Nephron progenitor cell (in vitro differentiated cells): Measurements from ENCODE around the gene TMEM225.

ENCODE experiments used
- DNase-seq: peaks from one replicate; pipeline ENCODE4 v3.0.0; 2021
- H3K27ac Mint-ChIP-seq: 2 replicates; pipeline ENCODE4 v1.8.0; 2021; ENCODE audit warnings: mild to moderate bottlenecking, moderate library complexity, mixed read lengths
- H3K27me3 Mint-ChIP-seq: 2 replicates; pipeline ENCODE4 v1.8.0; 2021; ENCODE audit warnings: mild to moderate bottlenecking, low read depth, mixed read lengths; ENCODE audit not compliant: poor library complexity
- H3K36me3 Mint-ChIP-seq: 2 replicates; pipeline ENCODE4 v1.8.0; 2021; ENCODE audit warnings: low read depth, mixed read lengths
- H3K4me1 Mint-ChIP-seq: 2 replicates; pipeline ENCODE4 v1.8.0; 2021; ENCODE audit warnings: mixed read lengths
- H3K4me3 Mint-ChIP-seq: 2 replicates; pipeline ENCODE4 v1.8.0; 2021; ENCODE audit warnings: mild to moderate bottlenecking, moderate library complexity, mixed read lengths
- H3K9me3 Mint-ChIP-seq: 2 replicates; pipeline ENCODE4 v1.8.0; 2021; ENCODE audit warnings: mild to moderate bottlenecking, moderate library complexity, mixed read lengths
- CTCF ChIP-seq: fragments of 200-600 bp; sonication (generic); IDR thresholded peaks from 2 replicates; pipeline ENCODE4 v1.5.0; 2021; ENCODE audit warnings: antibody characterized with exemption

The TMEM225 gene

GRCh38 chr11:123838659-123839058, 46.8 kb downstream of the TMEM225 start:
- TF ChIP-seq CTCF: no peak
- no peaks in the 10 kb centered on the region for H3K9me3 Mint-ChIP-seq
- DNase-seq: no peak
- peaks cover 8% of the 10 kb centered on the region for H3K4me1 Mint-ChIP-seq
- no peaks in the 10 kb centered on the region for H3K36me3 Mint-ChIP-seq
- H3K27ac Mint-ChIP-seq: no peak overlapping the region
- H3K27me3 Mint-ChIP-seq: no peaks in the 10 kb centered on the region
- no peak overlapping the region for H3K4me3 Mint-ChIP-seq

- DNase-seq: no peak
- no peak overlapping the region for H3K4me3 Mint-ChIP-seq
- no peak for TF ChIP-seq CTCF
- no peaks in the 10 kb centered on the region for H3K9me3 Mint-ChIP-seq
- H3K36me3 Mint-ChIP-seq: no peaks in the 10 kb centered on the region
- H3K27me3 Mint-ChIP-seq: no peaks in the 10 kb centered on the region
- H3K27ac Mint-ChIP-seq: no peak overlapping the region
- H3K4me1 Mint-ChIP-seq: peaks cover 8% of the 10 kb centered on the region
Observed at GRCh38 chr11:123838199-123838598, 47.3 kb downstream of the TMEM225 start.

GRCh38 chr11:123833095-123833494, 52.4 kb downstream of the TMEM225 start:
- Mint-ChIP-seq H3K27me3 (peaks cover 2% of the 10 kb centered on the region), H3K4me1 (peaks cover under 1% of the 10 kb centered on the region), H3K36me3 (peaks cover 7% of the 10 kb centered on the region), H3K27ac (no peak overlapping the region), H3K4me3 (no peak overlapping the region), H3K9me3 (peaks cover 9% of the 10 kb centered on the region)
- no peak for DNase-seq
- TF ChIP-seq CTCF: no peak
